Keratinocyte (primary cell): Measurements from ENCODE around the gene COX4I2. TPM values are rescaled to one million over a fixed set of nuclear protein-coding genes. Genes with fewer than 3 reads are reported as not detected.

Source experiments
- DNase-seq: peaks from one replicate; pipeline ENCODE4 v3.0.0-alpha.2; 2011; ENCODE audit warnings: low read depth, missing footprints, low spot score
- FAIRE-seq: peaks from 2 replicates; lab custom pipeline; 2011; peaks lifted over from hg19 to GRCh38; lab: Jason Lieb, UNC
- H2AFZ ChIP-seq: 2 replicates; pipeline ENCODE4 v1.6.0; 2012; ENCODE audit warnings: low read length, control low read depth, inconsistent platforms; ENCODE audit not compliant: control insufficient read depth
- H3K27ac ChIP-seq: 2 replicates; pipeline ENCODE4 v1.5.1; 2011; ENCODE audit warnings: low read length; ENCODE audit not compliant: control insufficient read depth, insufficient read depth
- H3K27me3 ChIP-seq: 3 replicates; pipeline ENCODE4 v1.6.0; 2011; ENCODE audit warnings: low read length; ENCODE audit not compliant: control insufficient read depth, insufficient read depth; ENCODE audit errors: extremely low read depth
- H3K36me3 ChIP-seq, 2 experiments: 2 replicates in 1 of 2; 3 replicates in 1 of 2; pipeline ENCODE4 v1.5.1; 2011; ENCODE audit warnings: low read length in 2 of 2, mild to moderate bottlenecking in 1 of 2; ENCODE audit not compliant: control insufficient read depth in 2 of 2, insufficient read depth in 2 of 2; ENCODE audit errors: extremely low read depth in 1 of 2
- H3K4me1 ChIP-seq: 3 replicates; pipeline ENCODE4 v1.5.1; 2011; ENCODE audit warnings: low read length; ENCODE audit not compliant: control insufficient read depth, insufficient read depth; ENCODE audit errors: extremely low read depth
- H3K4me2 ChIP-seq: 3 replicates; pipeline ENCODE4 v1.6.0; 2011; ENCODE audit warnings: low read depth, low read length; ENCODE audit not compliant: control insufficient read depth, insufficient read depth; ENCODE audit errors: extremely low read depth
- H3K4me3 ChIP-seq, 3 experiments: fragments of 200-600 bp in 1 of 3; sonication (generic) in 1 of 3; 2 replicates in 2 of 3; 3 replicates in 1 of 3; pipeline ENCODE4 v1.5.1; 2011 to 2016; ENCODE audit warnings: low read length in 3 of 3, mild to moderate bottlenecking in 3 of 3, control low read depth in 2 of 3, inconsistent platforms in 1 of 3, low read depth in 1 of 3, mixed read lengths in 1 of 3, mixed run types in 1 of 3, moderate library complexity in 1 of 3; ENCODE audit not compliant: control insufficient read depth in 2 of 3, insufficient read depth in 2 of 3; ENCODE audit errors: extremely low read depth in 1 of 3
- H3K79me2 ChIP-seq: 2 replicates; pipeline ENCODE4 v1.6.0; 2012; ENCODE audit warnings: low read length; ENCODE audit not compliant: control insufficient read depth, insufficient read depth
- H3K9ac ChIP-seq: 3 replicates; pipeline ENCODE4 v1.6.0; 2011; ENCODE audit warnings: low read length; ENCODE audit not compliant: control insufficient read depth, insufficient read depth; ENCODE audit errors: extremely low read depth
- H3K9me1 ChIP-seq: 3 replicates; pipeline ENCODE4 v1.6.0; 2011; ENCODE audit warnings: low read length; ENCODE audit not compliant: control insufficient read depth, insufficient read depth; ENCODE audit errors: extremely low read depth
- H3K9me3 ChIP-seq: 2 replicates; pipeline ENCODE4 v1.5.1; 2012; ENCODE audit warnings: low read depth, low read length; ENCODE audit not compliant: control insufficient read depth
- H4K20me1 ChIP-seq: 3 replicates; pipeline ENCODE4 v1.6.0; 2011; ENCODE audit warnings: low read length; ENCODE audit not compliant: control insufficient read depth, insufficient read depth; ENCODE audit errors: extremely low read depth
- CTCF ChIP-seq, 3 experiments: IDR thresholded peaks in 1 of 3; conservative IDR thresholded peaks in 1 of 3; optimal IDR thresholded peaks in 1 of 3; 2 replicates in 2 of 3; 3 replicates in 1 of 3; pipeline versions ENCODE3 to v1.5.1; 2011; ENCODE audit warnings: low read length in 3 of 3, mild to moderate bottlenecking in 3 of 3, moderate library complexity in 2 of 3, control low read depth in 1 of 3, inconsistent platforms in 1 of 3; ENCODE audit not compliant: insufficient read depth in 2 of 3; ENCODE audit errors: extremely low read depth in 1 of 3
- EZH2 ChIP-seq: IDR thresholded peaks from one replicate; pipeline ENCODE4 v1.6.1; 2012; ENCODE audit warnings: inconsistent platforms, mild to moderate bottlenecking, low read length, moderate library complexity
- dilution Hi-C: fragments of 300-500 bp; cut with MboI; formaldehyde crosslinking; loops from one replicate; pipeline ENCODE4 v1.7.0; 2020; ENCODE audit warnings: low sequenced_read_pairs; ENCODE audit not compliant: extremely low pct_ligation_motif_present
- polyA plus RNA-seq, 5 experiments: library from polyadenylated mRNA; depleted of rRNA in 3 of 5; stranded (reverse) in 3 of 5; stranded (forward) in 1 of 5; unstranded in 1 of 5; fragments of >200 nt; gene quantifications; 1 replicate in 1 of 5; 2 replicates in 3 of 5; 3 replicates in 1 of 5; pipeline versions ENCODE4 v1.2.1 to v1.2.3, GENCODE V29; 2011 to 2012; ENCODE audit warnings: missing spikeins in 2 of 5, low read depth in 1 of 5, low replicate concordance in 1 of 5

COX4I2 gene
- polyA plus RNA-seq, 1 donor (not counting 4 experiments of a cell fraction or from before 2014, with no cell fraction given): not detected

GRCh38 chr20:31682927-31683326 lies 45.2 kb downstream of the COX4I2 start:
- H2AFZ ChIP-seq: no peak overlapping the region
- no peak overlapping the region for H3K9ac ChIP-seq
- no peaks in the 10 kb centered on the region for H3K9me3 ChIP-seq
- H4K20me1 ChIP-seq: peaks cover 2% of the 10 kb centered on the region
- H3K27me3 ChIP-seq: no peaks in the 10 kb centered on the region
- H3K9me1 ChIP-seq: no peaks in the 10 kb centered on the region
- no peak overlapping the region for H3K27ac ChIP-seq
- peaks cover 89% of the 10 kb centered on the region for H3K79me2 ChIP-seq
- H3K36me3 ChIP-seq: peaks cover 30 to 47% of the 10 kb centered on the region in 2 experiments
- TF ChIP-seq EZH2 (no peak), CTCF (optimal IDR thresholded peaks at IDR 0.05 in 1 of 3, IDR thresholded peaks at IDR 0.05 in 1 of 3, conservative IDR thresholded peaks at IDR 0.05 in 1 of 3; ENCODE audit: extremely low read depth in 1 of 3, insufficient read depth in 2 of 3, low read length in 3 of 3) (no peak)
- FAIRE-seq (no peak), DNase-seq (no peak)
- no peak overlapping the region for H3K4me2 ChIP-seq
- dilution Hi-C loops: no loop called here
- peaks cover 24% of the 10 kb centered on the region for H3K4me1 ChIP-seq
- H3K4me3 ChIP-seq: no peak overlapping the region

GRCh38 chr20:31684153-31685015 lies 46.7 kb downstream of the COX4I2 start:
- H3K9ac ChIP-seq: no peak overlapping the region
- H3K9me1 ChIP-seq: no peaks in the 10 kb centered on the region
- H3K4me2 ChIP-seq: no peak overlapping the region
- H3K79me2 ChIP-seq: peaks cover 89% of the 10 kb centered on the region
- H3K36me3 ChIP-seq: peaks cover 31 to 46% of the 10 kb centered on the region in 2 experiments
- no peak overlapping the region for H3K27ac ChIP-seq
- dilution Hi-C loops: no loop called here
- no peak for DNase-seq
- no peak overlapping the region for H2AFZ ChIP-seq
- no peaks in the 10 kb centered on the region for H3K27me3 ChIP-seq
- no peaks in the 10 kb centered on the region for H3K9me3 ChIP-seq
- H3K4me1 ChIP-seq: peaks cover 11% of the 10 kb centered on the region
- TF ChIP-seq CTCF (optimal IDR thresholded peaks at IDR 0.05 in 1 of 3, IDR thresholded peaks at IDR 0.05 in 1 of 3, conservative IDR thresholded peaks at IDR 0.05 in 1 of 3; ENCODE audit: extremely low read depth in 1 of 3, insufficient read depth in 2 of 3, low read length in 3 of 3) (no peak), EZH2 (no peak)
- no peaks in the 10 kb centered on the region for H4K20me1 ChIP-seq
- H3K4me3 ChIP-seq: no peak overlapping the region
- FAIRE-seq: no peak
